Dendritic cell treated with granulocyte-macrophage colony-stimulating factor and Interleukin-4, amounts not matched to agents 40 ng/mL and 50 ng/mL, for 4 days (primary cell): ENCODE measurements around the gene NPTX2.

Experiments
- H3K27ac Mint-ChIP-seq: one replicate; pipeline ENCODE4 v1.8.0; 2022; ENCODE audit warnings: mild to moderate bottlenecking, mixed read lengths
- H3K27me3 Mint-ChIP-seq: one replicate; pipeline ENCODE4 v1.8.0; 2022; ENCODE audit warnings: mild to moderate bottlenecking, mixed read lengths
- H3K36me3 Mint-ChIP-seq: one replicate; pipeline ENCODE4 v1.8.0; 2022; ENCODE audit warnings: low read depth, mixed read lengths
- H3K4me1 Mint-ChIP-seq: one replicate; pipeline ENCODE4 v1.8.0; 2022; ENCODE audit warnings: low read depth, mixed read lengths
- H3K4me3 Mint-ChIP-seq: one replicate; pipeline ENCODE4 v1.8.0; 2022; ENCODE audit warnings: mild to moderate bottlenecking, moderate library complexity, mixed read lengths
- H3K9me3 Mint-ChIP-seq: one replicate; pipeline ENCODE4 v1.8.0; 2022; ENCODE audit warnings: mixed read lengths
- intact Hi-C: fragments of 100-400 bp; cut with micrococcal nuclease; formaldehyde crosslinking; loops from one replicate; pipeline ENCODE4 v1.15.0; 2022

NPTX2 gene

GRCh38 chr7:98653601-98654310 is 36.7 kb downstream of the NPTX2 start:
- Mint-ChIP-seq H3K9me3 (no peaks in the 10 kb centered on the region), H3K36me3 (no peaks in the 10 kb centered on the region), H3K4me3 (no peak overlapping the region), H3K27me3 (no peaks in the 10 kb centered on the region), H3K27ac (no peak overlapping the region), H3K4me1 (no peaks in the 10 kb centered on the region)
- intact Hi-C loops, result no loop called here

DNA sequence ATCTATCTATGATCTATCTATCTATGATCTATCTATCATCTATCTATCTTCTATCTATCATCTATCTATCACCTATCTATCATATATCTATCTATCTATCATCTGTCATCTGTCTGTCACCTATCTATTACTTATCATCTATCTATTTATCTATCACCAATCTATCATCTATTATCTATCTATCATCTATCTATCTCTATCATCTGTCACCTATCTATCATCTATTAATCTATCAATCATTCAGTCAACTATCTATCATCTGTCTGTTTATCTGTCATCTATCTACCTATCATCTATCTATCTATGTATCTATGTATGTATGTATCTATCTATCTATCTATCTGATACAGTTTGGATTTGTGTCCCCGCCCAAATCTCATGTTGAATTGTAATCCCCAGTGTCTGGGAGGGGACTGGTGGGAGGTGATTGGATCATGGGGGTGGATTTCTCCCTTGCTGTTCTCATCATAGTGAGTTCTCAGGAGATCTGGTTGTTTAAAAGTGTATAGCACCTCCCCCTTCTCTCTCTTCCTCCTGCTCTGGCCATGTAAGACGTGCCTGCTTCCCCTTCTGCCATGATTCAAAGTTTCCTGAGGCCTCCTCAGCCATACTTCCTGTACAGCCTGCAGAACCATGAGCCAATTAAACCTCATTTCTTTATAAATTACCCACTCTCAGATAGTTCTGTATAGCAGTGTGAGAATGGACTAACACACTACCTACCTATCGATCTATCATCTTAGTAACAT is 37.6 kb downstream of the NPTX2 start:
- no peak overlapping the region for H3K27ac Mint-ChIP-seq
- no peaks in the 10 kb centered on the region for H3K36me3 Mint-ChIP-seq
- H3K4me1 Mint-ChIP-seq, result no peaks in the 10 kb centered on the region
- H3K9me3 Mint-ChIP-seq, result no peaks in the 10 kb centered on the region
- intact Hi-C loops, result no loop called here
- no peaks in the 10 kb centered on the region for H3K27me3 Mint-ChIP-seq
- no peak overlapping the region for H3K4me3 Mint-ChIP-seq

DNA sequence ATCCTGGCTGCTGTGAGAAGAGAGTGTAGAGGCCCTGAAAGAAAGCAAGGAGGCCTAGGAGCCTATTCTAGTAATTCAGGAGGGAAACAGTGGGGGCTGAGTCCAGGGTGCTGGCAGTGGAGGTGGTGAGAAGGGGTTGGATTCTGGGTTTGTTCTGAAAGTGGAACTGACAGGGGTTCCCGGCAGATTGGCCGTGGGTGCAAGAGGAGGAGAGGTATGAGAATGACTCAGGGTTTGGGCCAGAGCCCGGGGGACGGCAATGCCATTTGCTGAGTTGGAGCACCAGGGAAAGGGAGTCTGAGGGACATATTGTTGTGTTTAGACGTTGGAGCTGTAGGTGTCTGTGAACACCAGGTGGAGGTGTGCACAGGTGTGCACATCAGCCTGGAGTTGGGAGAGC is 38.5 kb downstream of the NPTX2 start:
- H3K4me3 Mint-ChIP-seq, result no peak overlapping the region
- H3K27ac Mint-ChIP-seq, result no peak overlapping the region
- intact Hi-C loops, result no loop called here
- H3K27me3 Mint-ChIP-seq, result no peaks in the 10 kb centered on the region
- H3K36me3 Mint-ChIP-seq, result no peaks in the 10 kb centered on the region
- no peaks in the 10 kb centered on the region for H3K9me3 Mint-ChIP-seq
- no peaks in the 10 kb centered on the region for H3K4me1 Mint-ChIP-seq

- peaks cover 4% of the 10 kb centered on the region for H3K9me3 Mint-ChIP-seq
- no peak overlapping the region for H3K4me3 Mint-ChIP-seq
- no peaks in the 10 kb centered on the region for H3K36me3 Mint-ChIP-seq
- no peak overlapping the region for H3K27ac Mint-ChIP-seq
- H3K4me1 Mint-ChIP-seq, result no peaks in the 10 kb centered on the region
- H3K27me3 Mint-ChIP-seq, result no peaks in the 10 kb centered on the region
- intact Hi-C loops, result no loop called here
These were observed 39.8 kb downstream of the NPTX2 start for GRCh38 chr7:98656899-98657298.

DNA sequence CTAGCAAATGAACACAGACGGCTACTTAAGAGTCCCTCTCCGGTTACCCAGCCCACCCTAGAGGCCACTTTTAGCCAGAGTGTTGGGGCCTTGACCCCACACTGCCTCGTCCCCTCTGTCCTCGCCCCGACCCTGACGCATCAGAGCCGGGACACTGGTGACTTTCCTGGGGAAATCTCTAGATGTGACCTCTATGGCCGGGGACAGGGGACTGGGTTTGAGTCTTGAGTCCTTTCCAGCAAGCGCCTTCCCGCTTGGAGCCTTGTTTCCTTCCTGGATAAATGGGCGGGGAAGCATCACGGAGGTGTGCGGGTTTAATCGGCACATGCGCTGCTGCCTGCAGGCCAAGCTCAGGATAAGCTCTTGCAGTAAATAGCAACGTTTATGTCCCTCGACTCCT is 40.7 kb downstream of the NPTX2 start:
- H3K4me3 Mint-ChIP-seq, result no peak overlapping the region
- H3K4me1 Mint-ChIP-seq, result no peaks in the 10 kb centered on the region
- H3K36me3 Mint-ChIP-seq, result no peaks in the 10 kb centered on the region
- H3K27ac Mint-ChIP-seq, result no peak overlapping the region
- intact Hi-C loops, result no loop called here
- H3K9me3 Mint-ChIP-seq, result peaks cover 8% of the 10 kb centered on the region
- H3K27me3 Mint-ChIP-seq, result no peaks in the 10 kb centered on the region

DNA sequence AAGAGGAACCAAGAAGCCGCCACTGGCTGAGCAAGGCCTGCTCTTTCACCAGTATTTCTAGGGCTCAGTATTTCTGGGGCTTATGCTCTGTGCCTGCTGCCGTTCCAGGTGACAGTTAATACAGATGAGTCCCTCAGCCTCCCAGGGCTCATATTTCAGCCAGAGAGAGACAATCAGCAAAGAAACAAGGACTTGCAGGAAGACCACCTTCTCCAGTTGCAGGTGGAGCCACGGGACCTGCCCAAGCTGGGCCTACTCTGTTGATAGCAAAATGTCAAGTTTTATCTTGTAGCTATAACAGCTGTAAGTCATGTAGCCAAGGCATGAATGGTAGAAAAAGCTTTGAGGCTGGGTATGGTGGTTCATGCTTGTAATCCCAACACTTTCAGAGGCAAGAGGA is 42.7 kb downstream of the NPTX2 start:
- Mint-ChIP-seq H3K36me3 (no peaks in the 10 kb centered on the region), H3K27me3 (no peaks in the 10 kb centered on the region), H3K27ac (no peak overlapping the region), H3K4me1 (no peaks in the 10 kb centered on the region), H3K4me3 (no peak overlapping the region), H3K9me3 (peaks cover 8% of the 10 kb centered on the region)
- intact Hi-C loops, result no loop called here

- Mint-ChIP-seq H3K27me3 (no peaks in the 10 kb centered on the region), H3K4me3 (no peak overlapping the region), H3K27ac (no peak overlapping the region), H3K9me3 (peaks cover 8% of the 10 kb centered on the region), H3K36me3 (no peaks in the 10 kb centered on the region), H3K4me1 (no peaks in the 10 kb centered on the region)
- intact Hi-C loops, result no loop called here
These were observed 44.5 kb downstream of the NPTX2 start for GRCh38 chr7:98661607-98662006.

GRCh38 chr7:98662289-98662688 is 45.2 kb downstream of the NPTX2 start:
- Mint-ChIP-seq H3K27me3 (no peaks in the 10 kb centered on the region), H3K4me1 (no peaks in the 10 kb centered on the region), H3K9me3 (peaks cover 8% of the 10 kb centered on the region), H3K4me3 (no peak overlapping the region), H3K27ac (no peak overlapping the region), H3K36me3 (no peaks in the 10 kb centered on the region)
- intact Hi-C loops, result no loop called here

- no peaks in the 10 kb centered on the region for H3K4me1 Mint-ChIP-seq
- no peak overlapping the region for H3K4me3 Mint-ChIP-seq
- peaks cover 8% of the 10 kb centered on the region for H3K9me3 Mint-ChIP-seq
- no peaks in the 10 kb centered on the region for H3K27me3 Mint-ChIP-seq
- no peaks in the 10 kb centered on the region for H3K36me3 Mint-ChIP-seq
- no peak overlapping the region for H3K27ac Mint-ChIP-seq
- intact Hi-C loops, result no loop called here
These were observed 47.8 kb downstream of the NPTX2 start for GRCh38 chr7:98664882-98665281.

DNA sequence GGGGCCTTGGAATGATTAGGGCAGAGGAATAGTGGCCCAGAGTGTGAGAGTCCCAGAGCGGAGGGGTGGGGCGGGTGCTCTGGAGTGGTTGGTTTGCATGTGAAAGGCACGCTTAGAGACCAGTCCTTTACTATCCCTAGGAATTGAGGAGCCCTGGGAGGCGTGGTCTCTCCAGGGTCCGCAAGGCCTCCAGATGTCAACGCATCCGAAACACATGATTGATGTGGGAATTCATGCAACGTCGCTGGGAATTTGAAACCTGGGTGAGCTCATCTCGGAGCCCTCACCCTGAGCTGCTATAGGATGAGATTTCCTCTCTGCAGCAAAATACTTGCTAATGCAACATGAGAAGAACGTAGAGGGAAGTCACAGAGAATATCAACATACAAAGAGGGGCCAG is 51.2 kb downstream of the NPTX2 start:
- Mint-ChIP-seq H3K4me3 (no peak overlapping the region), H3K27me3 (no peaks in the 10 kb centered on the region), H3K4me1 (no peaks in the 10 kb centered on the region), H3K27ac (no peak overlapping the region), H3K9me3 (peaks cover 10% of the 10 kb centered on the region), H3K36me3 (no peaks in the 10 kb centered on the region)
- intact Hi-C loops, result no loop called here

DNA sequence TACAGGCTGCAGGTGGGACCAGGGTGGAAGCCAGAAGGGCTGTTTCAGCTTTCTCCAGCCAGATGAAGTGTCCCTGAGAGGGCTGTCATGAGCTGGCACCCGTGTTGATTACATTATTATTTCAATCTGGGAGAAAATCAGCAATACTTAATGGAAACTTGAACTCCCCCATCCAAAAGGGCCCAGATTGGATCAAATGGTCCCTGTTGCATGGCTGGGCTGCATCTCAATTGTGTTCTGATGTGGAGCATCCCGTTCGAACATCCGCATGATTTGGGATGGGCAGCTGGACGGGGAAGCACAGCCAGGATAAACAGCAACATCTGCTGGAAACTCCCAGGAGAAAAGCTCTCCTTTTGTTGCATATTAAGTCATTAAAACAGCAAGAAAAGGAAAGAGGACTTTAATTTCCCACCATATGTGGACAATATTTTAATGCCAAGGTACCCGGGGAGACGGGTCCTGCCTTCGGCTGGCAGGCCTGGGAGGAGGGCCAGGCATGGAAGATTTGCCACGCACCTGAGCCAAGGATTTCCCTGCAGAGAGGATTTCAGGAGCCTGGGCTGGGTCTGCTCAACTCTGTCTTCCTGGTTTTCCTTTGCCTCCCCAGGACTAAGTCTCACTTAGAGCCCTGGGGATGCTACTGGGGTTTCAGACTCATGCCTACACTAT is 52.4 kb downstream of the NPTX2 start:
- intact Hi-C loops, result no loop called here
- Mint-ChIP-seq H3K27ac (no peak overlapping the region), H3K9me3 (peaks cover 10% of the 10 kb centered on the region)

DNA sequence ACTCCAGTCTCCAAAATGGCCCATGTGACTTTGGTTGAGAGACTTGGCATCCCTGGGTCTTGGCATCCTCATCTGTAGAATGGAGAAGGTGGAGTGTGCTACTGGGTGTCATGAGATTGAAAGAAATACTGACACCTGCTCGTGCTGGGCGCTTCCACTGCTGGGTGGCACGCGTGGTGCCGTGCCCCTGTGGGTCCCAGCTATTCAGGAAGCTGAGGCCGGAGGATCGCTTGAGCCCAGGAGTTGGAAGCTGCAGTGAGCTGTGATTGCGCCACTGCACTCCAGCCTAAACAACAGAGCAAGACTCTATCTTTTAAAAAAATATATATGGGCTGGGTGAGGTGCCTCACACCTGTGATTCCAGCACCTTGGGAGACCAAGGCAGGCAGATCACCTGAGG is 53.1 kb downstream of the NPTX2 start:
- no peaks in the 10 kb centered on the region for H3K36me3 Mint-ChIP-seq
- H3K4me1 Mint-ChIP-seq, result no peaks in the 10 kb centered on the region
- no peaks in the 10 kb centered on the region for H3K27me3 Mint-ChIP-seq
- no peak overlapping the region for H3K27ac Mint-ChIP-seq
- peaks cover 10% of the 10 kb centered on the region for H3K9me3 Mint-ChIP-seq
- H3K4me3 Mint-ChIP-seq, result no peak overlapping the region
- intact Hi-C loops, result no loop called here

More for the DNA sequence above, 52.4 kb downstream of the NPTX2 start:
- H3K36me3 Mint-ChIP-seq, result no peaks in the 10 kb centered on the region
- H3K4me3 Mint-ChIP-seq, result no peak overlapping the region
- no peaks in the 10 kb centered on the region for H3K4me1 Mint-ChIP-seq
- H3K27me3 Mint-ChIP-seq, result no peaks in the 10 kb centered on the region

DNA sequence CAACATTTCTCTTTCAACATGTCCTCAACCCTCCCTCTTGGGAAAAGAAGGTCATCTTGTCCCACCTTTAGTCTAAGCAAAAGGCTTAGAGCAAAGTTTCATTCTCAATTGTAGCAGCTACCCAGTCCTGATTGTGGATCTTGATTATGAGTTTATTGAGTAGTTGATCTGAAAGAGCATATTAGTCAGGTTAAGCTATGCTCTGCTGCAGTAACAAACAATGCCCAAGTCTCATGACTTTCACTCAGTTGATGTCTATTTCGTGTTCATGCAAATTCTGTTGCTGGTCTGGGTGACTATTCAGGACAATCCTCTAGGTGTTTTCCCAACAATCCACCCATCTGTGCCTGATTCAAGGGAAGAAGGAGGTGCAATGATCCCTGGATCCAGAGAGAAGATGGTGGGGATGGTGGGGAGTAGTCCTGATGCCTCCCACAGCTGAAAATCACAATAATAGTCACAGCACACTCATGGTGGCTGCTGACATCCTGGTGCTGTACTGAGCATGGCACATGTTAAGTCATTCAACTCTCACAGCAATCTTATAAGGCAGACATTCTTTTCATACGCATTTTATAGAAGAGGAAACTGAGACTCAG is 54.7 kb downstream of the NPTX2 start:
- peaks cover 10% of the 10 kb centered on the region for H3K9me3 Mint-ChIP-seq
- H3K4me3 Mint-ChIP-seq, result no peak overlapping the region
- H3K27ac Mint-ChIP-seq, result no peak overlapping the region
- intact Hi-C loops, result no loop called here
- H3K27me3 Mint-ChIP-seq, result no peaks in the 10 kb centered on the region
- no peaks in the 10 kb centered on the region for H3K4me1 Mint-ChIP-seq
- no peaks in the 10 kb centered on the region for H3K36me3 Mint-ChIP-seq

DNA sequence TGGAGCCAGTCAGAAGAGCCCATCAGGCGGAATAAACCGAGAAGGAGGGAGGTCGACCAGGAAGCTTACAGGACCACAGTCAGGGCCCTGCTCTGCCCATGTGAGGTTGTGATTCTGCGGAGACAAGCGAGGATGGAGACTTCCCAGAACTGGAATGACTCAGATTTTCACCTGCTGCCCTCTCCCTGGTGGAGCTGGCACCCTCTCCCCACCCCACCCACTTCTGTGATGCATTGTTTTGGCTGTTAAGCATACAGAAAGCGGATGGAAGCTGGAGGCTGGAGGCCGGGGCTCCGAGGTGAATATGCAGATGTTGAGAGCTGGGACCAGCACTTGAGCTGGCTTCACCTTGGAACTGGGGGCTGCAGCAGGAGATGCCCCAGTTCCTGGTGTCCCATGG is 57.4 kb downstream of the NPTX2 start:
- H3K4me1 Mint-ChIP-seq, result no peaks in the 10 kb centered on the region
- H3K27me3 Mint-ChIP-seq, result no peaks in the 10 kb centered on the region
- no peak overlapping the region for H3K4me3 Mint-ChIP-seq
- intact Hi-C loops, result no loop called here
- no peaks in the 10 kb centered on the region for H3K36me3 Mint-ChIP-seq
- H3K27ac Mint-ChIP-seq, result no peak overlapping the region
- H3K9me3 Mint-ChIP-seq, result peaks cover 10% of the 10 kb centered on the region
